IMR-90 (cell line): ENCODE data around the gene NADSYN1.

Source experiments
- BHLHE40 ChIP-seq: fragments of 150-350 bp; IDR thresholded peaks from 2 replicates; pipeline ENCODE4 v1.6.1; 2016; ENCODE audit warnings: mild to moderate bottlenecking, low read depth, low read length
- CHD1 ChIP-seq: IDR thresholded peaks from 2 replicates; pipeline ENCODE4 v1.6.1; 2012; ENCODE audit warnings: low read depth, low read length, improper control_type of control experiment
- CTCF ChIP-seq: conservative IDR thresholded peaks from 2 replicates; pipeline ENCODE4 v1.5.1; 2012; ENCODE audit warnings: mild to moderate bottlenecking, low read depth, low read length, improper control_type of control experiment
- ELK1 ChIP-seq: fragments of 150-350 bp; IDR thresholded peaks from 2 replicates; pipeline ENCODE4 v1.6.1; 2016; ENCODE audit warnings: low read depth, mild to moderate bottlenecking, low read length, moderate library complexity, borderline replicate concordance
- MXI1 ChIP-seq: IDR thresholded peaks from 2 replicates; pipeline ENCODE4 v1.6.1; 2012; ENCODE audit warnings: low read depth, mild to moderate bottlenecking, low read length, moderate library complexity, borderline replicate concordance
- NFE2L2 ChIP-seq: fragments of 150-350 bp; IDR thresholded peaks from 2 replicates; pipeline ENCODE4 v1.6.1; 2016; ENCODE audit warnings: low read depth, mild to moderate bottlenecking, low read length
- POLR2A ChIP-seq: IDR thresholded peaks from 2 replicates; pipeline ENCODE4 v1.6.1; 2012; ENCODE audit warnings: mild to moderate bottlenecking, low read depth, low read length
- RFX5 ChIP-seq: IDR thresholded peaks from 2 replicates; pipeline ENCODE4 v1.8.0; 2012; ENCODE audit warnings: low read depth, mild to moderate bottlenecking, low read length, moderate library complexity
- SMC3 ChIP-seq: fragments of 150-350 bp; IDR thresholded peaks from 2 replicates; pipeline ENCODE4 v1.6.1; 2016; ENCODE audit warnings: low read depth, mild to moderate bottlenecking, antibody characterized with exemption, low read length, moderate library complexity
- USF2 ChIP-seq: fragments of 150-350 bp; IDR thresholded peaks from 2 replicates; pipeline ENCODE4 v1.6.1; 2017; ENCODE audit warnings: mild to moderate bottlenecking, antibody characterized with exemption, low read length, low read depth

- TF ChIP-seq POLR2A (no peak), CTCF (no peak), MXI1 (no peak), SMC3 (no peak), ELK1 (no peak), NFE2L2 (no peak), BHLHE40 (no peak), CHD1 (no peak), USF2 (no peak), RFX5 (no peak)
Measured at GRCh38 chr11:71490044-71490730, 37.2 kb downstream of the NADSYN1 start.
